Liver (tissue), 9 donors: Measurements from ENCODE around the gene POLH. TPM values are rescaled to one million over a fixed set of nuclear protein-coding genes. Genes with fewer than 3 reads are reported as not detected.

Source experiments
- DNase-seq: peaks from one replicate; pipeline ENCODE4 v3.0.0-alpha.2; 2017; ENCODE audit warnings: low spot score
- H3K27ac ChIP-seq, 2 donors: one replicate each; pipeline ENCODE4 v1.7.0; 2013; ENCODE audit warnings: inconsistent platforms in 2 of 2, low read length in 2 of 2, control low read depth in 1 of 2, low read depth in 1 of 2, mild to moderate bottlenecking in 1 of 2
- H3K27me3 ChIP-seq, 4 donors: one replicate each; pipeline versions ENCODE4 v1.6.1 to v1.7.0; 2013; ENCODE audit warnings: low read length in 3 of 4, inconsistent platforms in 1 of 4, mild to moderate bottlenecking in 1 of 4, moderate library complexity in 1 of 4; ENCODE audit not compliant: control insufficient read depth in 4 of 4, insufficient read depth in 4 of 4
- H3K36me3 ChIP-seq, 4 donors: one replicate each; pipeline versions ENCODE4 v1.6.1 to v1.7.0; 2013; ENCODE audit warnings: low read length in 3 of 4, mild to moderate bottlenecking in 3 of 4, low read depth in 1 of 4, moderate library complexity in 1 of 4; ENCODE audit not compliant: control insufficient read depth in 4 of 4, insufficient read depth in 3 of 4
- H3K4me1 ChIP-seq, 4 donors: one replicate each; pipeline versions ENCODE4 v1.6.1 to v1.7.0; 2013; ENCODE audit warnings: low read length in 3 of 4, mild to moderate bottlenecking in 3 of 4, moderate library complexity in 1 of 4; ENCODE audit not compliant: control insufficient read depth in 4 of 4, insufficient read depth in 4 of 4
- H3K4me3 ChIP-seq, 3 donors: one replicate each; pipeline versions ENCODE4 v1.6.1 to v1.7.0; 2013; ENCODE audit warnings: low read length in 3 of 3, control low read depth in 1 of 3, low read depth in 1 of 3, mild to moderate bottlenecking in 1 of 3
- H3K9ac ChIP-seq, 2 donors: one replicate each; pipeline ENCODE4 v1.7.0; 2013; ENCODE audit warnings: low read length in 2 of 2, mild to moderate bottlenecking in 2 of 2, moderate library complexity in 2 of 2, control low read depth in 1 of 2, low read depth in 1 of 2
- H3K9me3 ChIP-seq, 4 donors: one replicate each; pipeline versions ENCODE4 v1.6.1 to v1.7.0; 2013; ENCODE audit warnings: low read length in 3 of 4; ENCODE audit not compliant: control insufficient read depth in 4 of 4
- ATF3 ChIP-seq: IDR thresholded peaks from 2 replicates; pipeline ENCODE4 v1.6.1; 2016; ENCODE audit warnings: antibody characterized with exemption
- CTCF ChIP-seq: fragments of 150-350 bp; IDR thresholded peaks from 2 replicates; pipeline ENCODE4 v1.5.1; 2017; ENCODE audit warnings: improper control_type of control experiment, low read depth, low read length; ENCODE audit not compliant: missing input control
- EGR1 ChIP-seq, 2 donors: IDR thresholded peaks; 2 replicates each; pipeline ENCODE4 v1.6.1; 2016 to 2018; ENCODE audit warnings: antibody characterized with exemption in 2 of 2, low read depth in 2 of 2
- FOXA1 ChIP-seq: IDR thresholded peaks from 2 replicates; pipeline ENCODE4 v1.6.1; 2016; ENCODE audit warnings: antibody characterized with exemption
- FOXA2 ChIP-seq: IDR thresholded peaks from 2 replicates; pipeline ENCODE4 v1.6.1; 2016; ENCODE audit warnings: antibody characterized with exemption
- GABPA ChIP-seq, 2 donors: IDR thresholded peaks in 1 of 2; conservative IDR thresholded peaks in 1 of 2; 2 replicates each; pipeline ENCODE4 v1.6.1; 2016; ENCODE audit warnings: antibody characterized with exemption in 2 of 2, mild to moderate bottlenecking in 1 of 2, moderate library complexity in 1 of 2
- HNF4A ChIP-seq, 2 donors: conservative IDR thresholded peaks; 2 replicates each; pipeline ENCODE4 v1.6.1; 2016; ENCODE audit warnings: antibody characterized with exemption in 2 of 2, mild to moderate bottlenecking in 2 of 2
- HNF4G ChIP-seq: IDR thresholded peaks from 2 replicates; pipeline ENCODE4 v1.6.1; 2016; ENCODE audit warnings: antibody characterized with exemption
- JUND ChIP-seq, 2 donors: IDR thresholded peaks; 2 replicates each; pipeline ENCODE4 v1.6.1; 2016; ENCODE audit warnings: antibody characterized with exemption in 2 of 2
- NR2F2 ChIP-seq: IDR thresholded peaks from 2 replicates; pipeline ENCODE4 v1.6.1; 2016; ENCODE audit warnings: antibody characterized with exemption
- RAD21 ChIP-seq, 2 donors: IDR thresholded peaks; 2 replicates each; pipeline ENCODE4 v1.6.1; 2016; ENCODE audit warnings: antibody characterized with exemption in 2 of 2, mild to moderate bottlenecking in 2 of 2
- REST ChIP-seq: IDR thresholded peaks from 2 replicates; pipeline ENCODE4 v1.6.1; 2016; ENCODE audit warnings: antibody characterized with exemption, mild to moderate bottlenecking
- RXRA ChIP-seq, 2 donors: IDR thresholded peaks; 2 replicates each; pipeline ENCODE4 v1.6.1; 2017 to 2018; ENCODE audit warnings: antibody characterized with exemption in 2 of 2, mild to moderate bottlenecking in 1 of 2
- SP1 ChIP-seq: IDR thresholded peaks from 2 replicates; pipeline ENCODE4 v1.6.1; 2018; ENCODE audit warnings: antibody characterized with exemption, mild to moderate bottlenecking
- TAF1 ChIP-seq: conservative IDR thresholded peaks from 2 replicates; pipeline ENCODE4 v1.6.1; 2016; ENCODE audit warnings: antibody characterized with exemption, mild to moderate bottlenecking
- YY1 ChIP-seq: IDR thresholded peaks from 2 replicates; pipeline ENCODE4 v1.6.1; 2016; ENCODE audit warnings: antibody characterized with exemption, mild to moderate bottlenecking
- ZBTB33 ChIP-seq: IDR thresholded peaks from 2 replicates; pipeline ENCODE4 v1.6.1; 2016; ENCODE audit warnings: antibody characterized with exemption
- WGBS: extraction: QIAGEN DNeasy Blood & Tissue Kit; methylation state at CpG from one replicate; pipeline ENCODE4 v1.1.7; 2013; 5-methylcytosine and 5-hydroxymethylcytosine counted together
- polyA plus RNA-seq, 2 donors: library from polyadenylated mRNA; stranded (reverse) in 1 of 2; unstranded in 1 of 2; fragments of 200-250 nt in 1 of 2; fragments of >200 nt in 1 of 2; fragmentation: Nextera tagmentation in 1 of 2; extraction: Ambion mirVana in 1 of 2; gene quantifications; one replicate each; pipeline versions ENCODE4 v1.2.1 to v1.2.3, GENCODE V29; 2013 to 2015
- total RNA-seq, 2 donors: library from RNA; depleted of rRNA; stranded (reverse); fragments of >200 nt; gene quantifications; one replicate each; pipeline ENCODE4 v1.2.3, GENCODE V29; 2014
- donor health status: healthy.
- donor health status: healthy.
- donor health status: healthy.
- donor health status: healthy.
- donor health status: healthy.

The POLH gene
- total and polyA plus RNA-seq, 4 donors: 1.9 to 7.5 (median 4.7) TPM

- Histone ChIP-seq H3K27me3 (no peaks in the 10 kb centered on the region), H3K4me1 (peaks cover 0 to 9% (median 5%) of the 10 kb centered on the region in 4 donors), H3K9ac (no peak overlapping the region), H3K36me3 (peaks cover 3 to 51% (median 31%) of the 10 kb centered on the region in 4 donors), H3K4me3 (no peak overlapping the region), H3K27ac (no peak overlapping the region), H3K9me3 (no peaks in the 10 kb centered on the region)
- no peak for TF ChIP-seq EGR1 (IDR thresholded peaks at IDR 0.05; ENCODE audit: low read depth in 2 of 2)
- TF ChIP-seq ATF3: no peak
- no peak for TF ChIP-seq NR2F2
- no peak for TF ChIP-seq HNF4A (conservative IDR thresholded peaks at IDR 0.05)
- no peak for TF ChIP-seq CTCF
- no peak for TF ChIP-seq JUND (IDR thresholded peaks at IDR 0.05)
- no peak for TF ChIP-seq FOXA1
- no peak for TF ChIP-seq RAD21 (IDR thresholded peaks at IDR 0.05)
- TF ChIP-seq TAF1: no peak
- TF ChIP-seq YY1: no peak
- no peak for TF ChIP-seq ZBTB33
- TF ChIP-seq HNF4G: no peak
- no peak for TF ChIP-seq RXRA (IDR thresholded peaks at IDR 0.05)
- TF ChIP-seq REST: no peak
- TF ChIP-seq SP1: no peak
- no peak for DNase-seq
- WGBS: 96% methylated on average over 10 of the region's 10 CpGs
Observed at GRCh38 chr6:43622541-43622940, 46.6 kb downstream of the POLH start.

GRCh38 chr6:43623880-43624785 lies 48.1 kb downstream of the POLH start:
- Histone ChIP-seq H3K27me3 (no peaks in the 10 kb centered on the region), H3K9ac (no peak overlapping the region), H3K9me3 (no peaks in the 10 kb centered on the region), H3K4me1 (peaks cover 0 to 16% (median 9%) of the 10 kb centered on the region in 4 donors), H3K36me3 (peaks cover 3 to 51% (median 31%) of the 10 kb centered on the region in 4 donors), H3K4me3 (no peak overlapping the region), H3K27ac (no peak overlapping the region)
- no peak for DNase-seq
- WGBS: 94% methylated on average over 12 of the region's 12 CpGs
- TF ChIP-seq FOXA1 (no peak), YY1 (no peak), JUND (IDR thresholded peaks at IDR 0.05) (no peak), GABPA (IDR thresholded peaks at IDR 0.05 in 1 of 2, conservative IDR thresholded peaks at IDR 0.05 in 1 of 2) (no peak), ZBTB33 (no peak), HNF4A (conservative IDR thresholded peaks at IDR 0.05) (no peak), FOXA2 (no peak), ATF3 (no peak), CTCF (no peak)
